GM19397 (cell line): ENCODE measurements around the gene FERMT3.
A peak's percentile ranks its signal among the peaks of the same experiment; 100 is the strongest.

Experiments used
- ATAC-seq: cut with Tn5 transposase; IDR thresholded peaks from one replicate; pipeline ENCODE4 v1.9.1; 2021; ENCODE audit warnings: mild to moderate bottlenecking, moderate library complexity; ENCODE audit not compliant: unreplicated experiment

FERMT3 gene

GRCh38 chr11:64247729-64248531 lies 41.4 kb downstream of the FERMT3 start:
- ATAC-seq: no peak

DNA sequence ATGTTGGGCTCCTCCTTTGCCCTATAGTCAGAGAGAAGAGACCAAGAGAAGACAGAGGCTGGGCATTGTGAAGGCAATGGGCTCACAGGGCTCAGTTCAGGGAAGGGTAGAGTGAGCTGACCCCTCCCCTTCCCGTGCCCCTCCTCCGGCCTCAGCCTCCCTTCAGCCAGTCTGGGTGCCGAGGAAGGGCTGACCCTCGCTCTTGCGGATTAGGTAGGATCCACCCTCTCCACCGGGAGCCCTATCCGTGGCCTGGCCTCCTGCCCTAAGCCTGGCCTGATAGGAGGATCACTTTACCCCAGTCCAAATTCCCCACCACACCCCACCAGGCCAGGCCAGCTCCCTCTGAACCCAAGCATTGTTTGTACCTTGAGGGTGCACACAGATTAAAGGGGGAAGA lies 42.1 kb downstream of the FERMT3 start:
- no peak for ATAC-seq

GRCh38 chr11:64249038-64249437 lies 42.5 kb downstream of the FERMT3 start:
- ATAC-seq: no peak

GRCh38 chr11:64249563-64250414 lies 43.3 kb downstream of the FERMT3 start:
- ATAC-seq: no peak

GRCh38 chr11:64250415-64251015 lies 44.0 kb downstream of the FERMT3 start:
- no peak for ATAC-seq

DNA sequence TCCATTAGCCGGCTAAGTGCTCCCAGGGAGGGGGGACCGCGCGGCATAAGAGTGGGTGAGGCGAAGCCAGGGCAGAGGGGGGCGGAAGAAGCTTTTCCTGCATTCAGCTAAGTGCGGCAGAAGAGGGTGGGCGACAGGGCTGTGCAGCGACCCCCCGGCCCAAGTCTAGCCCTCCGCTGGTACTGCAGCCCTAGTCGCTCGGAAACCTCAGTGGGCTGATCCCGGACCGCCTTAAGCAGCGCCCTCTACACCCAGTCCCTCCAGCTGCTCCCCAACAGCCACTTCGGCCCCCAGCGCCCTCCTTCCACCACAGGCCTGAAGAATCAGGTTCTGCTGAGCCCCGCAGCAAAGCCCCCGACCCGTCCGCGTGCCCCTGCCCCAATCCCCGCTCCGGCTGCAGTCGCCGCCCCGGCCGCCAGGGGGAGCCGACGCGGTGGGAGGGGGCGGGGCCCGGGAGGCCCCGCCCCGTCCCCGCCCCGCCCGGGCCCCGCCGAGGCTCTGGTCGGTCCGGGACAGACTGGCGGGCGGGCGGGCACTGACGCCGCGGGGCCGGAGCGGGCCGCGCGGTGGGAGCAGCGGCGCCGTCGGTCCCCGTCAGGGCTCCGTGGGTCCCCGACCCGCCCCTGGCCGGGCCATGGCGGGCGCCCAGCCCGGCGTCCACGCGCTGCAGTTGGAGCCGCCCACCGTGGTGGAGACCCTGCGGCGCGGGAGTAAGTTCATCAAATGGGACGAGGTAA lies 44.7 kb downstream of the FERMT3 start, which contains the start of gene PLCB3:
Gene PLCB3 (plus strand): TSS at position 515 of the 737 bp plus-strand sequence. CDS start 120 bp downstream, at position 635.
- ATAC-seq: peak; percentile 43

- no peak for ATAC-seq
Measured at GRCh38 chr11:64251753-64252002, 45.2 kb downstream of the FERMT3 start.

DNA sequence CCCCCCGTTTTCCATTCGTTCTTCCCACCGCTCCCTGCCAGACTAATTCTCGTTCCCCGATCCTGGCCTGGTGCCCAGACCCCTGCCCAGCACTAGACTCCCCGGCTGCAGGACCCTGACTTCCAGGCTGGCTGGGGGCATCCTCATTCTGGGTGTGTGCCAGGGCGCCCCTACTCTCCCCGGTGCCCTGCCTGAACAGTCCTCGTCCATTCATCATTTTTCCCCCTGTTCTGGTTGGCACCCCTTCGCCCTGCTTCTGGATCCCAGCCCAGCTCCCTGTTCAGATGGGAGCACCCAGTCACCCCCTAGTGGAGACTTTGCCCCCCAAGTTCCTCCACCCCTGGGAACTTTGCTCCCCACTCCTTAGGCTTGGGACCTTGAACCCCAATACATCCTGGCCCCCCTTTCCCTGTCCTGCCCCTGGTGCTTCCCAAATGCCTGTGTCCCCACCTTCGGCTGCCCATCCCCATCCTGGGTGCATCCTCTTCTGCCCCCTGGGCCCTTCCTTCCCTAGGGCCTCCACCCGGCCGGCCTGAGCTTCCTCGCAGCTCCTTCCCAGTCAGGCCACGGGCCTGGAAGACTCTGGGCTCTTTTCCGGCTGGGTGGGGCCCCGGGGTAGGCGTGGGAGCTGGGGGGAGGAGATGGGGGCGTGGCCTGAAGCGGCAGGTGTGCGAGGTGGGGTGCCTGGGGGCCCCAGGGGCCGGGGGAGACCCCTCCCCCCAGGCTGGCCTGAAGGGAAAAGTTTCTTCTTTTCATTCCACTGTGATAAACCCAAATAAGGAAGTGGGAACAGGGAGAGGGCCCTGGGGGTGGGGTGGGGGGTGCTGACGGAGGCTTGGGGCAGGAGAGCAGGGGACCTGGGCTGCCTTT lies 45.7 kb downstream of the FERMT3 start:
- no peak for ATAC-seq

DNA sequence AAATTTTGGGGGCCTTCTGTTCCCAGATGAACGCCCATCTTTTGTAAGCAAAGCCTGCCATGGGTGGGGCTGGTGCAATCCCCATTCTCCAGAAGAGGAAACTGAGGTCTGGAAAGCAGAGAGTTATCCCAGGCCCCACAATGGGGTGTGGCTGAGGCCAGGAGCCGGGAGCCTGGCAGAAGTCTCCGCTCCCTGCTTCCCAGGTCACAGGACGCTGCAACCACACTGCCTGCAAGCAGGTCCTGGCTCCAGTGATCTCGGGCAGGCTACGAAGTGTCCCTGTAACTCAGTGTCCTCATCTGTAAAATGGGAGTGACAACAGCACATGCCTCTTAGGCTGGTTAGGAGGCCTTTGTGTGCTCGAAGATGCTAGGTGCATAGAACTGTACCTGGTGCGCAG lies 46.5 kb downstream of the FERMT3 start:
- ATAC-seq: no peak

- ATAC-seq: no peak
Measured at GRCh38 chr11:64253481-64253880, 47.0 kb downstream of the FERMT3 start.

- ATAC-seq: no peak
Measured at GRCh38 chr11:64254326-64254725, 47.8 kb downstream of the FERMT3 start.

DNA sequence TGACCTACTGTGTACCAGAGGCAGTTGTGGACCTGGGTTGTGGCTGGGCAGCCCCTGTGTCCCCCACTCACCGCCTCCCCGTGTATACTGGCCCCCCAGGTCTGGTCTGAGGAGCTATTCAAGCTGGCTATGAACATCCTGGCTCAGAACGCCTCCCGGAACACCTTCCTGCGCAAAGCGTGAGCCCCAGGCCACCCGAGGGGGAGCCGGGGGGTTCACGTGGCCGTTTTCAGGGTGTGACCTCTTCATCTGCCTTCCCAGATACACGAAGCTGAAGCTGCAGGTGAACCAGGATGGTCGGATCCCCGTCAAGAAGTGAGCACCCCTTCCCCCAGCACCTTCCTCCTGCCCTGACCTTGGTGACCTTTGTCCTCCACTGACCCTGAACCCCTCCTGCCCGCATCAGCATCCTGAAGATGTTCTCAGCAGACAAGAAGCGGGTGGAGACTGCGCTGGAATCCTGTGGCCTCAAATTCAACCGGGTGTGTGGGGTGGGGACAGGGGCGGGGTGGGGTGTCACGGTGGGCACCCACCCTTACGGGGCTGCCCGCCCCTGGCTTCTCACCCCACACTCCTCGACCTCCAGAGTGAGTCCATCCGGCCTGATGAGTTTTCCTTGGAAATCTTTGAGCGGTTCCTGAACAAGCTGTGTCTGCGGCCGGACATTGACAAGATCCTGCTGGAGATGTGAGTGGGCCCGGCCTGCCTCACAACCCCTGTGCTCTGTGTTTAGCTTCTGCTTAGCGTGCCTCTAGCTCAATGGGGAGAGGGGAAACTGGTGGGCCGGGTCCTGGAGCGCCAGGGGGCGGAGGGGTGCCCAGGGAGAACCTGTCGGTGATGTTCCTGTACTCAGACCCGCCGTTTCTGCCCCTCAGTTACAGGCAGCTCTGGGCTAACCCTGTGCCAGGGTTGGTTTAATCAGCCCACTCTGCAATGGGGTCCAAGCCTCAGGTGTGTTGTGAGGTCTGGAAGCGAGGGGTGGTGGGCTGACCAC lies 48.9 kb downstream of the FERMT3 start:
- no peak for ATAC-seq

DNA sequence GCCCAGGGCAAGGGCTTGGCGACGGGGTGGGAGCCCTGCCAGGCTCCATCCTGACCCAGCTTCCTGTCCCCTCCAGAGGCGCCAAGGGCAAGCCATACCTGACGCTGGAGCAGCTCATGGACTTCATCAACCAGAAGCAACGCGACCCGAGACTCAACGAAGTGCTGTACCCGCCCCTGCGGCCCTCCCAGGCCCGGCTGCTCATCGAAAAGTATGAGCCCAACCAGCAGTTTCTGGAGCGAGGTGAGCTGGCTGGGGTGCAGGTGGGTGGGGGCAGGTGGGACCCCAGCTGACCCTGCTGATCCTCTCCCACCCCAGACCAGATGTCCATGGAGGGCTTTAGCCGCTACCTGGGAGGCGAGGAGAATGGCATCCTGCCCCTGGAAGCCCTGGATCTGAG lies 49.8 kb downstream of the FERMT3 start:
- ATAC-seq: no peak

DNA sequence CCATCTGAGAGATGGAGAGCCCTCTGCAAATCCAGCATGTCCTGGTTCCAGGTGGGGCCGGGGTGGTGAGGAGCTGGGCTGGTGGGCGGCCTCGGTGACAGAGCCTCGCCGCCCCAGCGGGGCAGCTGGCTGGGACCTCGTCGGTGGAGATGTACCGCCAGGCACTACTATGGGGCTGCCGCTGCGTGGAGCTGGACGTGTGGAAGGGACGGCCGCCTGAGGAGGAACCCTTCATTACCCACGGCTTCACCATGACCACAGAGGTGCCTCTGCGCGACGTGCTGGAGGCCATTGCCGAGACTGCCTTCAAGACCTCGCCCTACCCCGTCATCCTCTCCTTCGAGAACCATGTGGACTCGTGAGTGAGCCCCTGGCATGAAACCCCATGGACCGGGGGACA lies 51.8 kb downstream of the FERMT3 start:
- ATAC-seq: no peak

GRCh38 chr11:64258946-64259532 lies 52.5 kb downstream of the FERMT3 start:
- ATAC-seq: no peak

DNA sequence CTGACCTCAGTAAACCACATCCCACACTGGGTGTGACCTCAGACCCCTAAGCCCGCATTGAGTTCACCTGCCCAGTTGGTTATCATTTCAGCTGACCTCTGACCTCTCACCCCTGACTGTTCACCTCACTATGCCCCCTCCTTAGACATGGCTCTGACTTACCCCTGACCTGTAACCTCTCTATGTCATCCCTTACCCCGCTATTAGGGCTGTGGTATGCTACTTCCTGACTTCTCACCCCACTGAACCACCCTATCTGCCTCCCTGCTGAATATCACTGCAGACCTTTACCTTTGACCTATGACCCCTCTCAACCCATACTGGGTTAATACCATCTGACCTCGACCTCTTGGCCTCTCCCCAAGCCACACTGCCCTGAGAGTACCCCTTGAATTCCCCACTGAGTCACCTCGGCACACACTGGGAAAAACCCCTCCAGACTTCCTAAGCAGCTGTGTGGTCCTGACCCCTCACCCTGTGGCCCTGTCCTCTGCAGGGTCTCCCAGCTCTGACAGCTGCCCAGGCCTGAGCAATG lies 53.1 kb downstream of the FERMT3 start:
- ATAC-seq: no peak

DNA sequence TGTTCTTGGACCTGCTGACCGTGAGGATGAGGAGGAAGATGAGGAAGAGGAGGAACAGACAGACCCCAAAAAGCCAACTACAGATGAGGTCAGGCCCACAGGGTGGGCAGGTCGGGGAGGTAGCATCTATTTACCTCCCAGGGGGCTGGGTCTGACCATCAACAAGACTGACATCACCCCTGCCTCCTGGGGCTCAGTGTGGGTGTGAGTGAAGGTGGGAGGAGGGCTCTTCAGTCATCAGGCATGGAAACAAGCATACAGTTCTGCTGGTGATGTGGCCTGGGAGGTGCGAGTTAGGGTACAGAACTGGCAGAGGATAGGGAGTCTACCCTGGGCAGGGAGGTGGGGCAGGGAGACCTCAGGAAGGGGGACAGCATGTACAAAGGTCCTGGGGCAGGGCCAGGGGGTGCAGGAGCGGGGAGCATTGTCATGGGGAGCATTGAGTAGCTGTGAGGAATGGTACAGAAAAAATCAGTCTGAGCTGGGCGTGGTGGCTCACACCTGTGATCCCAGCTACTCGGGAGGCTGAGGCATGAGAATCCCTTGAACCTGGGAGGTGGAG lies 53.7 kb downstream of the FERMT3 start:
- no peak for ATAC-seq

DNA sequence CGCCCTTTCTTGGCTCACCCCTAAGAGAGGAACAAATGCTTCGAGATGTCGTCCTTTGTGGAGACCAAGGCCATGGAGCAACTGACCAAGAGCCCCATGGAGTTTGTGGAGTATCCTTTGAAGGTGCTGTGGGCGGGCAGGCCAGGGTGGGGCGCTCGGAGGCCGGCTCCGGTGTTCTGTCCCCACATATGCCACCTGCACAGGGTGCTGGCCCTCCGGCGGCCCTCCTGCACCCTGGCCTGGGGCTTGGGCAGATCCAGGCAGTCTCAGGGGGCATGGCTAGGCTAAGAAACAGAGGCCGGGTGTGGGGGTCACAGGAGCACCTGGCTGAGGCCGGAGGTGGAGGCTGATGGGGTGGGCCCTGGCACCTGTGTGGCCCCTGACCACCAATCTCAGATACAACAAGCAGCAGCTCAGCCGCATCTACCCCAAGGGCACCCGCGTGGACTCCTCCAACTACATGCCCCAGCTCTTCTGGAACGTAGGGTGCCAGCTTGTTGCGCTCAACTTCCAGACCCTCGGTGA lies 55.1 kb downstream of the FERMT3 start:
- no peak for ATAC-seq
